Measurements from ENCODE around the gene TK2.
"Not testable (repeated sequence)": the region's sequence is repeated elsewhere in the genome, so short reads cannot be mapped to it uniquely, and the experiment has no call there.

The TK2 gene

DNA sequence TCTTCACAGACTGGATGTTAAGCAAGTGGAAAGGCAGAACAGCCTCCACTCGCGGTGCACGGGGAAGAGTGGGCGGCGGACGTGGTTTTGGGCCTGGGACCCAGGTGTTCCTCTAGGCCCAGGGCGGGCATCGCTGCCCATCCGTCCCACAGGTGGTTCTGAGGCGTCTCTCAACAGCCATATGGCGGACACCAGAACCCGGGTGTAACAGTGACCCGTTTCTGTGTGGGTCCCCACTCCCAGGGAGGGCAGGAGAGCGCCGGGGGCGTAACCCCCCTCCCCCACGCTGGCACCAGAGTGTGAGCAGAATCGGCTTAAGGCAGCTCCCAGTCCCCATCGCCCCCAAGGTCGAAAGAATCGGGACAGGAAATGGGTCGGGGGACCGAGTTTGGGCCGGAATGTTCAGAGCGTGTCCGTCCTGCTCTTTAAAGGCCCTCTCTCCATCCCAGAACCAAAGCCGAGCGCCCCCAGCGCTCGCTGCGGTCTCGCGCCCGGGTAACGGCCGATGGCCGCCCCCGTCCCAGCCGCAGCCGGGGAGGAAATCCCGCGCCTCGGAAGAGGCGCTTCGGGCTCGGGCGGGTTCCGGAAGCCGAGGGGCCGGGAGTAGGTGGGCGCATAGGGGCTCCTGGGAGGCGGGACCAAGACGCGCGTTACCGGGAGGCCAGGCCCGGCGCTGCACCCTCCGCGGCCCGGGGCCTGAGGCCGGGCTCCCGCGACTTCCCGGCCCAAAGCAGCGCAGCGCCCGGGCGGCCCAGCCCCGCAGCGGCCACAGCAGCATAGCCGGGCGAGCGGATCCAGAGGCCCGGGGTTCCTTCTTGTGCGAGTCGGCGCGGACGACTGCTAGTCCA is at the start of gene TK2:
TK2 (minus strand) TSS at position 839 of the 848 bp plus-strand sequence; CDS start at position 778, 61 bp downstream.
- peak; percentile 23 to 31 for DNase-seq (ENCODE audit: low read depth in 2 of 2)

DNA sequence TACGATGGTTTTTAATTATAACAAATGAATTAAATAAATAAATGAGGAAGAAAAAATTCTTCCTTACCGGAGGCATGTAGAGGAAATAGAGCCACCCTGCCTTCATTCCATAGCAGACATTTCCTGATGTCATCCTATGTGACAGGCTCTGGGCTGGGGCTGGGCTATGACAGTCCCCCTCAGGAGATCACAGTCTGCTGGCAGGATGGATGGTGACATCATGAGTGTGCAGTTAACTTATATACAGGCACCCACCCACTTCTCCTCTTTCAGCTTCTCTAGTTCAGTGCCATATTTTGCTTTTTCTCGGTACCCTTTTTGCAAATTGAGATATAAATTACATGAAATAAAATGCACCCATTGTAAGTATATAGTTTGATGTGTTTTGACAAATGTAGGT is 48.2 kb upstream of the TK2 start:
- DNase-seq (ENCODE audit: low read depth in 2 of 2): no peak

DNA sequence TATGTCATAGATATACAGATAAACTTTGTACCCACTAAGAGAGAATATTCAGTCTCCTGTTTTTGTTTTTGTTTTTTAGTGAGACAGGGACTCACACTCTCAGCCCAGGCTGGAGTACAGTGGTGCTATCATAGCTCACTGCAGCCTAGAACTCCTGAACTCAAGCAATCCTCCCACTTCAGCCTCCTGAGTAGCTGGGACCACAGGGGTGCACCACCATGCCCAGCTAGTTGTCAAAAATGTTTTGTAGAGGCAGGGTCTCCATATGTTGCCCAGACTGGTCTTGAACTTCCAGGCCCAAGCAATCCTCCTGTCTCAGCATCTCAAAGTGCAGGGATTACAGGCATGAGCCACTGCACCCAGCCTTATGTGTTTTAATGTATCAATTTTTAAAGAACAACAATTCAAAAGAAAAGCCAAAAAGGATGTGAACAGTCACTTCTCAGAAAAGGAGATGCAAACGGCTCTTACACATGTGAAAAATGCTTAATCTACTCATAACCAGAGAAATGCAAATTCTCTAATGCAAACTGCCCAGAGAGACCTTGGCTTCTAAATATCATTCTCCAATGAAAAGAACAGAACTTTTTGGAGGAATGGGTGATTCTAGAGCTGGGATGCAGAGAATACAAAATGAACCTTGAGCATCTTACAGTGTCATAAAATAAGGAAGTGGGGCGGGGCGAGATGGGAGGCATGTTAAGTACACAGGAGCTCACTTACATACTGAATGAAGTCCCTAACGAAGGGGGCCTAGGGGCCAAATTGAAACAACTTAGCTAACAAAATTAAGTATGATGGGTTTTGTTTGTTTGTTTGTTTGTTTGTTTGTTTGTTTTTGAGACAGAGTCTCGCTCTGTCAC is 47.3 kb upstream of the TK2 start:
- DNase-seq (ENCODE audit: low read depth in 2 of 2): no peak

DNA sequence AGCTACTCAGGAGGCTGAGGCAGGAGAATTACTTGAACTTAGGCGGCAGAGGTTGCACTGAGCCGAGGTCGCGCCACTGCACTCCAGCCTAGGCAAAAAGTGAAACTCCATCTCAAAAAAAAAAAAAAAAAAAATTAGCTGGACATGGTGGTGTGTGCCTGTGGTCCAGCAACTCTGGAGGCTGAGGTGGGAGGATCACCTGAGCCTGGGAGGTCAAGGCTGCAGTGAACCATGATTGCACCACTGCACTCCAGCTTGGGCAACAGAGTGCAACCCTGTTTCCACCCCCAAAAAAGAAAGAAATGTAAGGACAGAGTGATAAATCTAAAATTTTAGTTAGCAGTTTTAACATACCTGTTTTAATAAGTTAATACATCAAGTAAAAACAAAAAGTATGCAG is 46.6 kb upstream of the TK2 start:
- DNase-seq (ENCODE audit: low read depth in 2 of 2): not testable (repeated sequence)

DNA sequence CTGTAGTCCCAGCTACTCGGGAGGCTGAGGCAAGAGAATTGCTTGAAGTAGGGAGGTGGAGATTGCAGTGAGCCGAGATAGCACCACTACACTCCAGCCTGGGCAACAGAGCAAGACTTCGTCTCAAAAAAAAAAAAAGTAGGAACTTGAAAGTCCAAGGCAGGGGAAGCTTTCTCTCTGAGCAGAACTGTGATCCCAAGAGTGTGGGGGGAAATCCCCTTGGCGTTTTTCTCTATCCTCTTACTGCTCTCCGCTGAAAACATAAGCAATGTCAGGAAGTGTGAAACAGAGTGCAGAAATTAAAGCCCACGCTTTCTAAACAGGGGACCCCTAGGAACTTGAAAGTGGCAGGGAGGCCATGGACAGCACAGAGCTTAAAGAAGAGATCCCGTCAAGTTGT is 44.8 kb upstream of the TK2 start:
- no peak for DNase-seq (ENCODE audit: low read depth in 2 of 2)

DNA sequence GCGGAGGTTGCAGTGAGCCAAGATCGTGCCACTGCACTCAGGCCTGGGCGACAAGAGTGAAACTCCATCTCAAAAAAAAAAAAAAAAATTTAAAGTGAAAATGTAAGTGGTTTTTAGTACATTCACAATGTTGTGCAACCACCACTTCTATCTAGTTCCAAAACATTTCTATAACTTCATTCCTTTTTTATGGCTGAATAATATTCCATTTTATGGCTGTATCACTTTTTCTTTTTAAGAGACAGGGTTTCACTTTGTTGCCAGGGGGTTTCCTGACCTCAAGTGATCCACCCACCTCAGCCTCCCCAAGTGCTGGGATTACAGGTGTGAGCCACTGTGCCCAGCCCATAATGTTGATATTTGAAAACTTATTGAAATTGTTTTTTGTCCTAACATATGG is 42.9 kb upstream of the TK2 start:
- DNase-seq (ENCODE audit: low read depth in 2 of 2): no peak

DNA sequence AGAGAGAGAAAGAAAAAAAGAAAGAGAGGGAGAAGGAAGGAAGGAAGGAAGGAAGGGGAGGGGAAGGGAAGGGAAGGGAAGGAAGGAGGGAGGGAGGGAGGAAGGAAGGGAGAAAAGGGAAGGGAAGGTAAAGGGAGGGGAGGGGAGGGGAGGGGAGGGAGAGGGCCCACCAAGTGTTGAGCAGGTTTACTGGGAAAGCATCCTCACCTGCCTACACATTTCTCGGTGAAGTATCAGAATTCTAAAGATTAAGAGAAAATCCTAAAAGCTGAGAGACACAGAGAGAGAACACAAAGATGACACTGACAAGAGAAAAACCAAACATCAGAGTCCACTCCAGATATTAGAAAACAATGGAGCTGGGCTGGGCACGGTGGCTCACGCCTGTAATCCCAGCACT is 42.3 kb upstream of the TK2 start:
- DNase-seq (ENCODE audit: low read depth in 2 of 2): no peak

DNA sequence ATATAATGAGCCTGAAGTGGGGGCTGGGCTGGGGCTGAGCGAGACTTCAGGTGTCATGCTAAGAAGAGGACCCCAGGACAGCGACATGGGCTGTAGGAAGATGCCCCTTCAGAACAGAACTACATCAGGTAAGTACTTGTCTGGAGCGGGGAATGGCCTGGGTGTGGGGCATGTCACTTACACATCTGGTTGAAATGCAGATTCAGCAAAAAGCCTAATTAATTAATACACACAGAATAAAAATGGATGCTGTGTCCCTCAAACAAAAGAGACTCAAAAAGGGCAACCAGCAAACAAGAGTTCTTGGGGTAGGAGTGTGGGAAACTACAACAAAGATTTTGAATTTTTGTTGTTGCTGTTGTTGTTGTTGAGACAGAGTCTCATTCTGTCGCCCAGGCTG is 41.1 kb upstream of the TK2 start:
- no peak for DNase-seq (ENCODE audit: low read depth in 2 of 2)

DNA sequence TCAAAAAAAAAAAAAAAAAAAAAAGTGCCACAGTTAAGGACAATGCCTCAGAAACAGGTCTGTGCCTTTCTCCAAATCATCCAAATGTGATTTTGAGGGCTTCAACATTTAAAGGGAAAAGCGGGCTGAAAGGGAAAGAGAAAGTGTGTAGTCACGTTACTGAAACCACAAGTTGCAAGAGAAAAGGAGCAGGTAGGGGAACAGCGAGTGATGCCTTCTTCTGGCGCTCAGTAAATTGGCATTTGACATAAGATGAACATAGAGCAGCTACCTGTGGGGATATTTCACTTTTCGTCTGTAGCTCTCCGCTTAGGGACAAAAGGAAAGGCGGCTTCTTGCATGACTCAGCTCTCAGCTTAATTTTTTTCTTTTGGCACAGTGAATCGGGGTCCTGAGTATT is 40.4 kb upstream of the TK2 start:
- no peak for DNase-seq (ENCODE audit: low read depth in 2 of 2)

DNA sequence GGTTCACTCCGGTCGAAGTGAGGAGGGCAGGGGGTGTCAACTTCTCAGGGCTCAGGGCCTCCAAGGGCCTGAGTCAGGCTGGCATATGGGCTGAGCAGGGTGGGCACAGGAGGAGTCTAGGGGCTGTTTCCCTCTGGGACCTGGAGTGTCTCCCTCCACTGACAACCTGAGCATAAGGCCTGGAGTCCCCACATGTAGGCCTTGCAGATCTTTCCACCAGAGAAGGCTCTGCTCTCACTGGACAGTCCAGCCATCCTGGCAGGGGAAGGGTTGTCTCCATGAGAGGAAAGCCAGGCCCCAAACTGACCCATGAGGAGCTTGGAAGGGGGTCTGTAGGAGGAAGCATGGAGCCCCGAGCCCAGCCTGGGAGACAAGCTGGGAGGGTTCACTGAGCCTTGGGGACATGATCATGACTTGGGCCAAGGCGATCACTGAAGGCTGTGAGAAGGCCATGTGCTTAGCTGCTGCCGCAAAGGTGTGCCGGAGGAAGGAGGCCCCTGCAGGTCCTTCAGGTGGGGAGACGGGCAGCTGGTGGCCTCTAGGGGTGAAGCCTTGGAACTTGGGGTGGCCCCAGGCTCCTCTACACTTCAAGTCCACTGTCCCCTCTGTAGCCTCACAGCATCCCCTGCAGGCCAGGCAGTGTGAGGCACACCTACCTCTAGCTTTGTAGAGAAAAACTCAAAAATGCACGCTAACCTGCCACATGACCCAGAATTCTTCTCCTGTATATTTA is 39.2 kb upstream of the TK2 start:
- peak; percentile 39 to 44 for DNase-seq (ENCODE audit: low read depth in 2 of 2)

DNA sequence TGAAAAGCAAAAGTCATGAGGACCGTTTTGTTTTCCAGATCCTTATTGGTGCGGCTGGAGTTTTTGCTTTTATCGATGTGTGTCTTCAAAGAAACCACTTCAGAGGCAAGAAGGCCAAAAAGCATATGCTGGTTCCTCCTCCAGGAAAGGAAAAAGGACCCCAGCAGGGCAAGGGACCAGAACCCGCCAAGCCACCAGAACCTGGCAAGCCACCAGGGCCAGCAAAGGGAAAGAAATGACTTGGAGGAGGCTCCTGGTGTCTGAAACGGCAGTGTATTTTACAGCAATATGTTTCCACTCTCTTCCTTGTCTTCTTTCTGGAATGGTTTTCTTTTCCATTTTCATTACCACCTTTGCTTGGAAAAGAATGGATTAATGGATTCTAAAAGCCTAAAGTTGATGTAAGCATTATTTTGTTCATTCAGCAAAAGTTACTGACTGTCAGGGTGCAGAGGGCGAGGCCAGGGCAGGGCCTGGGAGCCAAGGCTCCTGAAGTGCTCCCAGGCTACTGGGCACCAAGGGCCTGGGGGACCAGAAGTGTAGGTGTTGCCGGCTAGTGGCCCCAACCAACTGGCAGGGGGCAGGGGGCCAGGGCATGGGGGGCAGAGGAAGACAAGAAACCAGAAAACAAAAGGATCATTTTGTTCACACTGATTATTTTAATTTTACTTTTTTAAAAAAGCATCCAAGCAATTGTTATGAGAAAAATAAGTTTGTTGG is 38.1 kb upstream of the TK2 start:
- no peak for DNase-seq (ENCODE audit: low read depth in 2 of 2)

DNA sequence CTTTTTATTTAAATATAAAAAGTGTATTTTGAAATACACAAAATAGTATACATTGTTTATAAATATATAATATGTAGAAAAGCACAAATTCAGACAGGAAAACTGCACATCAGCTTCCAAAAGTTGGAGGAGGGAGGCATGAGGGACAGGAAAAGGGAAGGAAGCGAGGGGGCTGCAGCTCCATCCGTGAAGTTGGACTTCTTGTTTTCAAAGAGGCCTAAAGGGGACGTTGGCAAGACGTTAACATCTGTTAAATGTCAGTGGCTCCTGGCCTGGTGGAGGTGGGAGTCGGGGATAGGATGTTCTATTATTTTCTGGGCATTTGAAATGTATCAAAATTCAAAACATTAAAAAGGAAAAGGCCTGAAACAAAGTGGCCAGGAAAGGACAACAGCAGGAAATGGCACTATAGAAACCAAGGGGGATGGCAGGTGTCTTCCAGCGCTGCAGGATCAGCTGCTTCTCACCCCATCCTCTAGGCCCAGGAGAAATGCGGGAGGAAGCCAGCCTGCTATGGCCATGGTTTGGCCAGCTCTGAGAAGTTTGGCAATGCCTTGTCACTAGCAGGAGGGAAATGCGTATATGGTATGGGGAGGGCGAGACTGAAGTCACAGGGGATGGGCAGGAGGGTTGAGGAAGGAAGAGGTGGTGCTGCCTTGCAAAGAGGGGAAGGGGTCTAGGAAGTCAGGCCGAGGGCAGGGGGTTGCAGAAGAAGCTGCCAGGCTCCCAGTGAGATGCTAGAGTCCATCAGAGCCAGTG is 35.7 kb upstream of the TK2 start:
- no peak for DNase-seq (ENCODE audit: low read depth in 2 of 2)

DNA sequence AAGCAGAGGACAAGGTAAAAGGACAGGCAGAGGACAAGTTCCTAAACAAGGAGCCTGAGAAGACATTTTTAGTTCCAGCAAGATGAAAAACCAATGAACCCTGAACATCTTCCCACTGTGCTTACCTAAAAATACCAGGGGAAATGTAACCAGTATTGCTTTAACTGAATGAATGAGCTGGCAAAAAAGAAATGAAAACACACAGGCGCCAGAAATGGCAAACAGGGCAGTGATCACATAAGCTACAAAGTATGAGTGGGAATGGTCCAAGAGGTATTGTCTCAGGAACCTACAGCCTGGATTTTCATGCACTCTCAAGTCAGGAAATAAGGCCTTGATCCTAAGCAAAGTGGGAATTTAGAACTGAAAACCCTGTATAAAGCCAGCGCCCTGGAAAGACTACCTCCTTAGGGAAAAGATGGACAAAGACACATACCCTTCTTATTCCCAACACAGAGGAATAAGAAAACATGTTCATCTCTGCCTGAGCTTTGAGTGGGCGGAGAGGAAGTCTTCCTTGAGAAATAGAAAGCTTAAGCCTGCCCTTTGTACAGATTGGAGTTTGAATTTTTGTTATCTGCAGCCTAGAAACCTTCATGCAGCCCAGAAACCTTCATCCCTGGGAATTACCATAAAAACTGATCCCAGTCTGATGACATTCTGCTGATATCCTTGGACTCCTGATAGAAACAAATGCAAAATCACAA is 31.5 kb upstream of the TK2 start:
- no peak for DNase-seq (ENCODE audit: low read depth in 2 of 2)

DNA sequence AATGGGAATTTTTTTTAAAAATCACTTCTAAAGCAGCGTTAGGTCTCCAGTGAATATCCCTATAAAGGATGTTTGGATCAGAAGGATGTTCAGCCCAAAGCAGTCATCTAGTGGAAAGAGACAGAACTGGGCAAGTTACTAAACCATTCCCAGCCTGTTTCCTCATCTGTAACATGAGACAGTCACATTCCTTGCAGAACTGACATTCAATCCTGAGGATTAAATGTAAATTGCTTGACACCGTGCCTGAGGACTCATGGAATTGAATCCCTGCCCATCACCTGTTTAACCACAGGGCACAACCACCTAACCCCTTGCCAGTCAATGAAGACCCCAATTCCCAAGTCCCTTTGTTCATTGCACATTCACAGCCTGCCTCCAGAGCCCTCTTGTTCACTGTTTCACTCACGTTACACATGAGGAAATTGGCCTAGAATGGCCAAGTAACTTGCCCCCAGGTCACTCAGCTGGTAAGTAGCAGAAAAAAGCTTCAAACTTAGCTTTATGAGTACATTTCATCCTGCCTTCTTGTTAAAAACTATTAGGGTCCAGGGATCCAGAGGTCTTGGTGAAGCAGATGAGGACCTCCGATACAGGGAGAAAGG is 30.8 kb upstream of the TK2 start:
- no peak for DNase-seq (ENCODE audit: low read depth in 2 of 2)

DNA sequence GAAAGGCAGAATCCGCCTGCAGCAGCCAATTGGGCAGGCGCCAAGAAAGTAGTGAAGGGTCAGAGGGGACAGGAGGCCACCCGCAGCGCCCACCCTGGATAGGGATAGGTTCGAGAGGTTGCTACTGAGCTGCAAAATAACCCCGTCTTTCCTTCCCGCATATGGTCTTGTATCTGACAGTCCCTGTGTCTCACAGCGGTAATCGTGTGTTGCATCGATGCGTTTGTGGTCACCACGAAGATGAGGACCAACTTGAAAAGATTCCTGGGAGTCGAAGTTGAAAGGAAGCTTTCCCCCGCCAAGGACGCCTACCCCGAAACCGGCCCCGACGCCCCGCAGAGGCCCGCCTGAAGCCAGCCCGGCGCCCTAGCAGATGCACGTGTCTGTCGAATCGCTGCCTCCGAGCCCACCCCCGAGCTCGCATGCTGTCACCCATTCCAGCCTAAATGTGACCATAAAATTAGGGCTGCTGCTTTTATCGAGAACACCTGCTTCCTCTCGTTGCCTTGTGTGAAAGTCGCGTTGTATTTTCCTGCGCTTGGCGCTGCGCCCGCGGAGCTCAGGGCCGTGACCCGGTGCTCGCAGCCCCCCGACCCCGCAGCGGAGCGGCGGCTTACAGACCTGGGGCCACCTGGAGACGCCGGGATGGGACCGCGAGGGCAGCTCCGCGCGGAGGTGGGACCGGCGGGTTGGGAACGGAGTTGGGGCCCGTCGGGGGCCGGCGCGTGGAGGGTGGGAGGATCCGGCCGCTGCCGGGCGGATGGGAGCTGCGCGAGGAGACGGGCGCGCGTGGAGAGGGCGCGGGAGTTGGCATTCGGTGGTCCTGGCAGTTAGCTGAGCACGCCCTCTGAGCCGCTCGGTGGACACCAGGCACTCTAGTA is 29.0 kb upstream of the TK2 start, which contains the start of gene CMTM2:
CMTM2 (plus strand) TSS at position 813 of the 881 bp plus-strand sequence. CDS start 145 bp downstream, outside the sequence.
- no peak for DNase-seq (ENCODE audit: low read depth in 2 of 2)

DNA sequence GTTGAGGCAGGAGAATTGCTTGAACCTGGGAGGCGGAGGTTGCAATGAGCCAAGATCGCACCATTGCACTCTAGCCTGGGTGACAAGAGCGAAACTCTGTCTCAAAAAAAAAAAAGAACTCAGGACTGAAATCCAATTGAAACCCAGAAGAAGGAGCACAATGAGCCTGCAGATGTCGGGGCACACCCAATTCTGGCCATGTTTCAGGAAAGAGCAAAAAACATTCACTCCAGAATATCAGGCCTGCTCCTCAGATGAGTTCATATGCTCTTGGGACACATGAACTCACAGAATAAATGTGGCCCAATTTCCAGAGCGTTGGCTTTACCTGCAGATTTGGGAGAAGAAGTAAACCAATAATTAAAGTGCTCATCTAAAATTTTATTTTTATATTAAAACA is 26.4 kb upstream of the TK2 start:
- DNase-seq (ENCODE audit: low read depth in 2 of 2): no peak

DNA sequence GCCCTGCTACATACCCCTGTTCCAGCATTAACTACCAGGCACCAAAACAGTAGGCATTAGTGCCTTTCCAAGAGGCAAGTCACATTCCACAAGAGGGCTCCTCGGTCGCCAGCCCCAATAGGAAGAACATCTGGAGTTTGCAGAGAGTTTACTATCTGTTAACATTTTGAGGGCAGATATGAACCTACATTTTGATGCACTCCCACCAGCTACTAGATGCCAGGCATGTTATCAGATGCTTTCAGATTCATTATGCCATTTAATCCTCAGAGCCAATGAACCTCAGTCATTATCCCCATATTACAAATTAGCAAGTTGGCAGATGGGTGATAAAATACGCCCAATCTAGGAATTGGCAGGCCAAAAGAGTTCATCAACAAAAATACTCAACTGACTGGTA is 25.1 kb upstream of the TK2 start:
- no peak for DNase-seq (ENCODE audit: low read depth in 2 of 2)

DNA sequence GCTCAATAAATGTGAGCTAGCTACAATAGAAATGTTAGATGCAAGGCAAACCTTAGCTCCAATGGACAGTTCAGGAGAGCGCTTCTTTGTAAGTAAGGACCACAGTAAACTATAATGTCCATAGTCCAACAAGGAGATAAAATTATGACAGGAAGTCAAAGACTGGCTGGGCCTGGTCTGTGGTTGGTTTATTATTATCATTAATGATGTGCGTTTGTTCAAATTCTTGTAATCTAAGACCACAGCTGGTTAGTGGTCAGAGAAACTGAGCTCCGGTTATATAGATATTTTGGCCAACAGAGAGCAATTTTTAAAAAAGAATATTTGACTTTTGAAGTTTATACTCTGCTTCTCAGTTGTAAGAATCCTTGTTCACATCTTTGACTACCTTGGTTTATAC is 24.6 kb upstream of the TK2 start:
- no peak for DNase-seq (ENCODE audit: low read depth in 2 of 2)

DNA sequence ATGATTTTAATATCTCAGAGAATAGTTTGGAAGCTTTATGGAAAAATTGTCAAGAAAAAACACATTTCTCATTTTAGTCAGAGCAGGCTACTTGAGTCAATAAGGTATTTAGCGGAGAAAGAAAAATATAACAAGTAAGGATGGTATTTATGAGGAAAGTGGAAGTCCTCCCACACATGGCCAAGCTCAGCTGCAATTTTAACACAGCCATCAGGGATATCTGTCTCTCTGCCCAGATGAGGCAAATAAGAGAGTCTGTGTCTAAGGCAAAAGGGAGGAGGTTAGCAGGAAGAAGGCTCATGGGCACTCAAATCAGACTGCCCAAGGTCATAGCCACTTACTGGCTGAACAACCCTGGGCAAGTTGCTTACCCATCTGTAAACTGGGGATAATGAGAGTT is 24.2 kb upstream of the TK2 start:
- no peak for DNase-seq (ENCODE audit: low read depth in 2 of 2)
